ENCODE measurements around the gene NOTCH4.

Gene NOTCH4

DNA sequence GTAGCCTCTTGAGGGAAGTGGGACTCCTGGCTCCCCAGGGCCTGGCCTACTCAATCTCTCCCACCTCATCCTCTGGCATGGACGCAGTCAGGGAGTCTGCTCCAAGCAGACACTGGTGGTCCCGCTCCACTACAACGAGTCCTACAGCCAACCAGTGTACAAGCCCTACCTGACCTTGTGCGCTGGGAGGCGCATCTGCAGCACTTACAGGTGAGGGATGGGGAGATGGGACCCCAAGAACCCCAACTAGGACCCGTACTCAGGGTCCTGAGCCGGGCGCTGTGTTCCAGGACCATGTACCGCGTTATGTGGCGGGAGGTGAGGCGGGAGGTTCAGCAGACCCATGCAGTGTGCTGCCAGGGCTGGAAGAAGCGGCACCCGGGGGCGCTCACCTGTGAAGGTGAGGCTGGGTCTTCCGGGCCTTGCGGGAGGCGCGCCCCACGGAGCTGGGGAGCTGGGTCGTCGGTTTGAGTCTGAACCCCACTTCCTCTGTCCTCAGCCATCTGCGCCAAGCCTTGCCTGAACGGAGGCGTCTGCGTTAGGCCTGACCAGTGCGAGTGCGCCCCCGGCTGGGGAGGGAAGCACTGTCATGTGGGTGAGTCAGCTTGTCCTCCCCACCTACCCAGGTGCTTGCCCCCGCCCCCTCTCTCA lies 57.3 kb downstream of the NOTCH4 start:
- DNase-seq (ENCODE audit: low read depth in 2 of 2), result no peak

DNA sequence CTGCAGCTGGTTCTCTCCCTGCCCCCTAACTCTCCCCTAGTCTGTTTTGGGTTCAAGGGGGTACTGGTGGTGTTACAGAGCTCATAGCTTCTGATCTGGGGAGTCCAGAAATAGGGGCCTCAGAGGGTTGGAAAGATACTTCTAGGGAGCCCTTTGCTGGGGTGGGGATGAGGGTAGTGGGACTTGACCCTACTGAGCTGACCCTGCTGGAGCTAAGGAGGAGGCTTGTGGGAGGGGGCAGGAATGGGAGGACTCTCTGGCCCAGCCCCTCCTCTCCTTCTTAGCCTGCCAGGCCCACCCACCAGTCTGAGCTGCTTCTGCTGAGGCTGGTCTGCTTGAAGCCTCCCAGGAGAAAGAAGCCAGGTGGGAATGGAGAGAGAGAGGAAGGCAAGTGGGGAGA lies 59.6 kb downstream of the NOTCH4 start, which contains the start of gene EGFL8:
TSS of gene EGFL8 (plus strand) at position 301 of the 400 bp plus-strand sequence. CDS start 1,571 bp downstream, outside the sequence.
- no peak for DNase-seq (ENCODE audit: low read depth in 2 of 2)

DNA sequence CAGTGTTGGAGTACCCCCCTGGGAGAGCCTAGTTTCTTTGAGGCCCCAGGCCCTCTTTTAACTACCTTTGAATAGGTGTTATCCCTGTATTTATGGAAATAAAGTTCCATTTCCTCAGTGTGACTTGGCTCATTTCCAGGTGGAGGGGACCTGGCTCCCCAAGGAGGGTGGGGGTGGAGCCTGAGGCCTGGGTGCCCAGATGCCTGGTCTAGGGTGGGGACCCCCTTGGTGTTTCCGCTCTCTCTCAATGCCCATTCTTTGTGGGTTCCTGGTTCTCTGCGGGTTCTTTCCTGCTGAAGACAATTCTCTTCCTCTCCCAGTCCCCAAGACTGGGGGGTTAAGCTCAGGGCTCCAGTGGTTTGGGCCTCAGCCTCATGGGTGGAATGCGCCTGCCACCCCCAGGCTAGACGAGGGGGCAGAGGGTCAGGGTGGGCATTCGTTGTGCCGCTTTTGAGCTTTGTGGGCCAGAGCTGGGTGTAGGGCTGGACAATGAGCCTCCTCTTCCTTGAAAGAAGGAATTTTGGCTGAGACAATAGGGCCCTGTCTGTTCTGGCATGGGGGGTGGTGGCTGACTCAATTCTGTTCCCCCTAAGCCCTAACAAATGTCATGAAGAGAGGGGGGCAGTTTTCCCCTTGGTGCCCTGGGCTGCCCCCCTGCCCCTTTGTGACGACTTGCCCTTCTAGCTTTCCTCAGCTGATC lies 60.2 kb downstream of the NOTCH4 start:
- DNase-seq (ENCODE audit: low read depth in 2 of 2), result no peak

DNA sequence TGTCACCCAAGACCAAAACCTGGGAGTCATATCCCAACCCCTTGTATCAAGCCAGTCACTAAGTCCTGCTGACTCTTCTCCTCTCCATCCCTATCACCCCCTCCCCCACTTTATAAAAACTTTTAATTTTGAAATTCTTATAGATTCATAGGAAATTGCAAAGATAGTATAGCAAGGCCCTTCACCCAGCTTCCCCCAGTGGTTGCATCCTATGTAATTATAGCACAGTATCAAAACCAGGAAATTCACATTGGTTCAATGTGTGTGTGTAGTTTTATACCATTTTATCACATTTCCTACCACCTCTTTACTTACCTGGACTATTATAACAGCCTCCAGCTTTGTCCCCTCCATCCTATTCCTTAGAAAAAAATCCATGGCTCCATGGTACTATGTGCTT lies 65.8 kb downstream of the NOTCH4 start:
- DNase-seq (ENCODE audit: low read depth in 2 of 2), result no peak

DNA sequence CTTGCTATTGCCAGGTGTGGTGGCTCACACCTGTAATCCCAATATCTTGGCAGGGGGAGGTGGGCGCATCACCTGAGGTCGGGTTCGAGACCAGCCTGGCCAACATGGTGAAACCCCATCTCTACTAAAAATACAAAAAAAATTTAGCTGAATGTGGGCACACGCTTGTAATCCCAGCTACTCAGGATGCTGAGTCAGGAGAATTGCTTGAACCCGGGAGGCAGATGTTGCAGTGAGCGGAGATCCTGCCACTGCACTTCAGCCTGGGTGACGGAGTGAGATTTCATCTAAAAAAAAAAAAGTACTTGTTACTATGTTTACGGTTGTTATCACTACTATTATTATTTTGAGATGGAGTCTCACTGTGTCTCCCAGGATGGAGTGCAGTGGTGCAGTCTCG lies 67.0 kb downstream of the NOTCH4 start:
- no peak for DNase-seq (ENCODE audit: low read depth in 2 of 2)

DNA sequence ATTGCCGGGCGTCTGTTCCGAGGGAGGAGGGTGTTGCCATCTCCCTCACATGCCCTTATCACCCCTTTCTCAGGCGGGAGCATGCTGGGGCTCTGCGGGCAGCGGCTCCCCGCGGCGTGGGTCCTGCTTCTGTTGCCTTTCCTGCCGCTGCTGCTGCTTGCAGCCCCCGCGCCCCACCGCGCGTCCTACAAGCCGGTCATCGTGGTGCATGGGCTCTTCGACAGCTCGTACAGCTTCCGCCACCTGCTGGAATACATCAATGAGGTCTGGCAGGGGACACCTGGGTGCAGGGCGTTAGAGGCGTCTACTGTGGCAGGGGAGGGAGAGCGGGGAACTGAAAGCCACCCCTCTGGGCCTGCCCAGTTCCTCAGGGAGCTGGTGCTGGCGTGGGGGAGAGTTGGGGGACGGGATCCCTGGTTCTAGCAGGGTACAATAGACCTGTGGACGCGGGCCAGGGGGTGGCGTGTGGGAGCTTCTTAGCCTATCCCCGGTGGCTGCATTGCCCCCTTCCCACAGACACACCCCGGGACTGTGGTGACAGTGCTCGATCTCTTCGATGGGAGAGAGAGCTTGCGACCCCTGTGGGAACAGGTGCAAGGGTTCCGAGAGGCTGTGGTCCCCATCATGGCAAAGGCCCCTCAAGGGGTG lies 69.2 kb downstream of the NOTCH4 start:
- peak; percentile 25 to 45 for DNase-seq (ENCODE audit: low read depth in 2 of 2)

DNA sequence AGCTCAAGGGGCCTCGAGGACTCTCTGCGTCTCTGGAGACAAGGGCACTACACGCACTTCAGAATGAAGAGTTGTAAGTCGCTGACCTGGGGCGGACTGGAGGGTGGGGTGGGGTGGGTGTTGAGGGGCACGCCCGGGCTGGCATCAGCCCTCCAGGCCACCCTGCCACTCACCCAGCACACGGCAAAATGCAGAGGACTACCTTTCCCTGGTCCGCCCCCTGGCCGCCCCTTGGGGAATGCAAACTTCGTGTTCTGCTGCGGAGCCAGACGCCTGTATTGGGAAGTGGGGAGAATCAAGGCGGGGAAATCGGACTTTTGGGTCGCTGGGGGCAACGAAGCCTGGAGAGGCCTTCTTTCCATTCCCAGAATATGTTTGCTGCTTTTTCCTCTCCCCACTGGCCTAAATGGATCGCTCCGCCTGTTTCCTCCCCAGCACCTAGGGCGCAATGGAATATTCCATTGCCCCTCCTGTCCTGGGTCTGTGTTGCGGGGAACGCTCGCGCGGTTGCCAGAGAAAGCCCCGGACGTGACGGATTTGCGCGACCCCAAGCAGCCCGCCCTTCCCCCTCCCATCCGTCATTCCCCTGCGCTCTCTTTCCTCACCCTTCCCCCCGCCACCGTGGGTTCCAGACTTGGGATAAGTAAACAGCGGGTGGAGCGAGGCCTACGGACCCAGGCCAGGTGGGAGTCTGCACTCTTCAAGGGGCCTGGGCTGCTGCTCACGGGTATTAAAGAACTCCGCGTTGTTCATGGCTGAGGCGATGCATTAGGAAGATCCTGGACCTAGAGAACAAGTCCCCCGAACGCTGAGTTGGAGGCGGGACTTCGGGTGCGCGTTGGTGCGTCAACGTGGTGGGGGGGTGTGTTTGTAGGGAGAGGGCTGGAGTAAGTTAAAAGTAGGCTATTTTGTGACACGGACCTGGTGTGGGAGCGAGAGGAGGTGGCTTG lies 70.0 kb downstream of the NOTCH4 start, which contains the start of gene PPT2:
TSS of gene PPT2 (plus strand) at position 578 of the 950 bp plus-strand sequence. CDS start 454 bp downstream, outside the sequence.
- DNase-seq (ENCODE audit: low read depth in 2 of 2), result peak; percentile 65 to 67

DNA sequence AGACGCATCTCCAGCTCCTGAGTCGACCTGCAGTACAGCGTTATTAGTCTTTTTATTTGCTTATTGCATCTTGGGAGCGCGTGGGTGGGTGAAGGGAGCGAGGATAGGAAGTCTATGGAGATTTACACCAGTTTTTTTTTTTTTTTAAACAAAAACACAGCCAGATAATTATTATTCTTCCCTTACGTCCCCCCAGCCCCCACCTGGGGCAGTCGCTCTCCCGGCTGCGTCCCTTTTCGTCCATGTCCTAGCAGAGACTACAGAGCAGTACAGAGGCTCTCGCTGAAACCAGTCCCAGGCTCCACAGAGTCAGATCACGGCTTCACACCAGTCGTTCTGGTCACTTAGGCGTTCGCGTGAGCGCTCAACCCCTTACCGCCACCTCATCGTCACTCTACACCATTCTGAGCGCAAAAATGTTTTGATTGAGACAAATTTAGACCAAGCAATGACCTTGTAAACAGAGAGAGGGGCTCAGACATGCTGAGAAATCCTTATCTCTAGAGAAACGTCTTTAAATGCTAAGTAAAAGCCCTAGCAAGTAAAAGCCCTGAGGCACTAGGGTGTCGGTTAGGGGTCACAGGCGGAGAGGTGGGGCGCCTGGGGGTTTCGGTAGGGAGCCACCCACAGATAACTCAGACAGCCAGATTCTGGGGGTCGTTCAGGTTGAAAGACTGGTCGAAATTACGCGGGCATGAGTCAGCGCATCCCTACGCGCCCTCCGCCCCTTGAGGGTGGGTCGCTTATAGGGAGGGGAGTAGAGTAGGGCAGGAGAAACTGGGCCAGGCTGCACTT lies 70.9 kb downstream of the NOTCH4 start:
- DNase-seq (ENCODE audit: low read depth in 2 of 2), result no peak

DNA sequence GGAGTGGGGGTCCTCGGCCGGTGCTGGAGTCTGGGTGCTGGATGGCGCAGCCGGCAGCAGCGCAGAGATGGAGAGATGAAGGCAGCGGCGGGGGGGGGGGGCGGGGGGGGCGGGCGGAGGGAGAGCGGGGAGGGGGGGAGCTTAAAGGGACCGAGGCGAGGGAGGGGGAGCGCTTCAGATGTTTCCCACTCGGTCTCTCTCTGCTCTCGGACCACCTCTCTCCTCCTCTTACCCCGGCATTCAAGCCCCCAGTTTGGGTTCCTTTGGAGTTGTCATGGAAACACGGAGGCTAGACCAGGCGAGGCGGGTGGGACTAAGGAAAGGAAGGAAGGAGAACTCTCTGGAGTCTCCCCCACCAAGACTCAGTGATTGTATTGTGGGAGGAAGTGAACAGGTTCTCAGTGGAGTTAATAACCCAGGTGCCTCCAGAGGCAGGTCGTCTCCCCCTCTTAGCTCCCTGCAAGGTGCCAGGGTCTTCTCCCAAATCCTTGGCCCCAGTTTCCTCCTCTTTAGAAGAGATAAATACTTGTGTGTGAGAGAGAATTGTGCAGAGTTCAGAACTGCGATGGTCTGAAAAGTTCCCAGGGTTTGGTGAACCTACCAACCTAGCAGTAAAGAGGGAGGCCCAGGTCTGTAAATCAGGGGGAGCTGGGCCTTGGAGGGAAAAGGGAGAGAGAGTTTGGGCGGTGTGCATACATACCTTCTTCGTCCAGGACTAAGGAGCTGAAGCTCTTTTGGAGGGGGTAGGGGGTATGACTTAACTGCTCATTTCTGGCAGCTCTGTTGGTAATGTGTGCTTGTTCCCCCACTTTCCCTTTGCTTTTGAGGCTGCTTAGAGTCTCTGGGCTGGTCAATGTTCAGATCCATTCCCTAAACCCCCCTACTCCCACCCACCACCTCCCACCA lies 71.8 kb downstream of the NOTCH4 start, which contains the start of gene PRRT1:
TSS of gene PRRT1 (minus strand) at position 77 of the 906 bp plus-strand sequence. CDS start 112 bp downstream, outside the sequence.
- no peak for DNase-seq (ENCODE audit: low read depth in 2 of 2)

DNA sequence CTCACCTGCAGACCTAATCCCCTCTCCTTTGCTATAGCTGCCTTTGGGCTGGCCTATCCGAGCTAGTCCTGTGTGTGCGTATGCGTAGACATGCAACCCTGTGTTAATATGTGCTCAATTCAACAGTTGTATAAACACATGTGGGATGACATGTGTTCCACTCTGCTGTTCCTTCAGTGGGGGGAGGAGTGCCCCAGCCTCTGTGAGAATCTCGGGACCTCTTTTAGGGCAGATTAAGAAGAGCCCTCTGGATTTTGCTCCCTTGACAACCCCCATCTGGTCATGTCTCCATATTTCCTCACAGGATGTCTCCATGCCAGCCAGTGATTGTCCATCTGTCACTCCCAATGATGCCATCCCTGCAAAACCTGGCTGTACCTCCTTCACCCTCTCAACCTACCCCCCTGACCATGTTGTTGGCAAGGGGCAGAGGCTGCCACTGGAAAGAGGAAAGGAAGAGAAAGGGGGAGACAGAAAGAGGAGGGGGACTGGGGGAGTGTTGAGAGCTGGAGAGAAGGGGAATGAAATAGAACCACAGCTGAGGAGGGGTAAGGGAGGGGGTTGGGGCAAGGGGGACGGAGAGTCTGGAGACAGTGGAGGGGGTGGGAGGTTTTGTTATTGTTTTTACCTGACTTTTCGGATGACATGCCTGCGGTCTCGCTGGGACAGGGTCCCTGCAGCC lies 72.5 kb downstream of the NOTCH4 start:
- no peak for DNase-seq (ENCODE audit: low read depth in 2 of 2)

DNA sequence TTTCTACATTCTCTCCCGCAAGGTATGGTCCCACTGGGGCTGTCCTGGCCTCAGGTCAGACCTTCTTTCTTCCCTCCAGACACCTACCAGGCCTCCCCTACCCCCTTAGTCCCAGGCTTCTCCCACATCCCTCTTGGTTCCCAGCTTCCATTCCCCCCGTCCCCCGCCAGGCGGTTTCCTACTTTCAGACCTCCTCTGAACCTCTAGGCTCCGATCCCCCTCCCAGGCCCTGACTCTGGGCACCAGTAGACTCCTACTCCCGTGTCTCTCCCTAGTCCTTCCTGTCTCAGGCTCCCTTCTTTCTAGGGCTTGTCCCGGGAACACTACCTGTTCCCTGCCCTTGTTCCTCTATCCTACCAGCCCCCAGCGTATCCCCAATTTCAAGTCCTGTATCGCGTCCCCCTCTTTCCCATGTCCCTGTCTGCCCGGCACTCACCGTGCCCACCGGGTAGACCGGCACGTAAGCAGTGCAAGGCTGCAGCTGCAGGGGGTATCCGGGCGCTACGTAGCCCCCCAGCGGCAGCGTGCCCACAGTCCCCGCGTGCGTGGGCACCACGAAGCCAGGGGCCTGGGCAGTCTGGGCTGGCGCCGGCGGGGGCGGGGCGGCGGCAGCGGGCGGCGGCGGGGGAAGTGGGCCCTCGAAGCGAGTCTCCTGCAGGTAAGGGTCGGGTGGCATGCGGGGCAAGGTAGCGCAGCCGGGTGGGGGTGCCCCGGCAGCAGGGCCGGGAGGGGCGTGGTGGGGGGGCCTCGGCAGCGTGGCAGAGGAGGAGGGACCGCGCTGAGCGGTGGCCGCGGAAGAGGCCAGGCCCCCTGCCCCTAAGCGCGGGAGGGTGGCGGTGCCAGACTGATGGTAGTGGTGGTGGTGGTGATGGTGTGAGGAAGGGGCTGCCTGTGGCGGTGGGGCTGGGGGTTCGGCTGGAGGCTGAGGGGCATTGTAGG lies 73.7 kb downstream of the NOTCH4 start:
- DNase-seq (ENCODE audit: low read depth in 2 of 2), result no peak

DNA sequence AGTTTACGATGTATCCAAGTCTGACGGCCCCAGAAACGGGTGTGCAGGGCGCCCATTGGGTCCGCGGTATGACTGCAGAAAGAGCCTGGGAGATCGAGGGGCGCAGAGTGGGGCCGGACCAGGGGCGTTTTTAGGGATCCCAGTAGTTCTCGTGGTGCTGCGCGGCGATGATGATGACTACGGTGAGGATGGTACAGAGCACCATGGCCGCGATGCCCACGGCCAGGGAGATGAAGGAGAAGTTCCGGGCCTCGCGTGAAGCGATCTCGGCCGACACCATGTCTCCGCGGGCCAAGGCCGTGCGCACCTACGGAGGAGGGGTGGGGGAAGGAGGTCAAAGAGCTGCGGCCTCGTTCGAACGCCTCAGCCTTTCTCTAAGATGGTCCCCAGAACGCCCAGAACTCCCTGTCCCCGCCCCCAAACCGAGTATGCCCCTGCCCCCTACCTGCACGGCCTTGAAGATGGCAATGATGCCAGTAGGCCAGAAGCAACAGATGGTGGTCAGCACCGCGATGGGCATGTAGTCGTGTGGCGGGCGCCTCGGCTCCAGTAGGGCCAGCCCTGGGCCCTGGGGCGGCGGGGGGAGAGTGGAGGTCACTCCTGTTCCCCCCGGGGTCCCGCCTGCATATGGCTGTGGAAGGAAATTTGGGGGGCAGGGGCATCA lies 74.6 kb downstream of the NOTCH4 start:
- no peak for DNase-seq (ENCODE audit: low read depth in 2 of 2)

DNA sequence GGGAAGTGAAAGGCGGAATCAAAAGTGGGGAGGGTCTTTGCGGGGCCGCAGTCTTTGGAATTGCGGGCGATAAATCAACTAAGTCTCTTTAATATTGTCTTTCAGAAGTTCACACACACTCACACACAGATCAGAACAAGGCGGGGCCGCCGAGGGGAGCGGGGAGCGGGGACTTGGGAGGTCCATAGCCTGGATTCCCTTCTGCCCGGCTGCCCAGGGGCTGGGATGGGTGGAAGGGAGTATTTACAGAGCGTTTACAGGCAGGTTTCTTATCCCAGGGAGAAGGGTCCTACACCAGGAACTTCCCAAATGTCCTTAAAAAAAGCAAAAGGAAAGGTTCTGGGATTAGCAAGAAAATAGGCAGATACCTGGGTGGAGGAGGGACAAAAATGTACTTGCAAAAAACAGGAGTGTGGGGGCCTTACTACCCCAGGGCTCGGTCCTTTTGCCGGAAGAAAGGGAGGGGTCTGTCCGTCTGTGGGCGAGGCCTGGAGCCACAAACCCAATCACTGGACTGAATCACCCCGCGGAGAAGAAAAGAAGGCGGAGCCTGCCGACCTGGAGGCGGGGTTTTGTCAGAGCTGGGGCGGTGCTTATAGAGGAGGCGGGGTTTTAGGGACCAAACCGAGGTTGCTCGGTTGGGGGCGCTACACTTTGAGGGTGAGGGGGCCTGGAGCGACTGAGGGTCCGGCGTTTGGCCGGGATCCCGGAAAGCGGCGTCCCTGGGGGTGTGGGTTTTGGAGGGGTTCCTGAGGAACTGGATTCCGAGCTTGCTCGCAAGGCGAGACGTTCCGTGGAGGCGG lies 75.4 kb downstream of the NOTCH4 start:
- peak; percentile 49 to 74 for DNase-seq (ENCODE audit: low read depth in 2 of 2)

DNA sequence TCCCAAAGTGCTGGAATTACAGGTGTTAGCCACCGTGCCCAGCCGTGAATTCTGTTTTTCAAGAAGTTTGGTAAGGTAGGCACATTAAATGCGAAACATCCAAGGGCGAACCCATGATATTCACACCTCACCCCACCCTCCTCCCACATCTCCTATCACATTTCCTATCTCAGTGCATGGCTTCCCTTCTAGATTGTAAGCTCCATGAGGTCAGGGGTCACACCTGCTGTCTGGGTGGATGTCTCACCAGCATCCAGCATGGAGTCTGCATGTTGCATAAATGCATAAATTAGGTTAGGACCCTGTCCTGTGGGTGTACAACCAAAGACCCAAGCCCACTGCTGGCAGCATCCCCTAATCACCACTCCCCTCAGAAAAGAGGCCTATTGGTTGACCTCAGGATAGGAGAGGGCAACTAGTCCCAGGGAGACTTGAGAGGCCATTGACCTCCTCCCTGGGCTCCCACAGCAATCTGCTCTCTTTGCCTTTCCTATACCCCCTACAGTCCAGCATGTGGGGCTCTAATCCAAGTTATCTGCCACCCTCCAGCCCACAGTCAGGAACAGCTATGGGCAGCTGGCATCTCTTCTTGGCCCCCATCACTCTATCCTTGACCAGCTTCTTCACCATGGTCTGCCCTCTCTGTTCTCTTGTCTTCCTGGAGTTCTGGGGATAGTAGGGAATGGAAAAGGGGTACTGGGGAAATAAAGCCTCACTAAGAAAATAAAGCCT lies 76.3 kb downstream of the NOTCH4 start:
- no peak for DNase-seq (ENCODE audit: low read depth in 2 of 2)

DNA sequence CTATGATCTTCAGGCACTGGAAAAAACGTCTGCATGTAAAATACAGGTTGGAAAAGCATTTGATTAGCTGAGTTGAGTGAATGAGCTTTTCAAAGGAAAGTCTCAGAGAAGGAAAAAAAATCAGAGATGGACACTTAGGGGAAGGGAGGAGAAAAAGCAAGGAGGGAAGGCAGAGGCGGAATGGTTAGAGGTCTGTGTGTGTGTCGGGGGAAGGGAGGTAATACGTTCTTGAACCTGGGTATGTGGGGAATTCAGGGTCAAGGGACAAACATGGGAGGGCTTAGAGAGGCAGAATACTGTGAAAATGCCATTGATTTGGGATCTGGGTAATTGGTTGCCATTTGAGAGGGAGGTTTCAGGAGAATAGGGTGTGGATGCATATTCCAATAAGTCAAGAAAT lies 77.2 kb downstream of the NOTCH4 start:
- no peak for DNase-seq (ENCODE audit: low read depth in 2 of 2)

DNA sequence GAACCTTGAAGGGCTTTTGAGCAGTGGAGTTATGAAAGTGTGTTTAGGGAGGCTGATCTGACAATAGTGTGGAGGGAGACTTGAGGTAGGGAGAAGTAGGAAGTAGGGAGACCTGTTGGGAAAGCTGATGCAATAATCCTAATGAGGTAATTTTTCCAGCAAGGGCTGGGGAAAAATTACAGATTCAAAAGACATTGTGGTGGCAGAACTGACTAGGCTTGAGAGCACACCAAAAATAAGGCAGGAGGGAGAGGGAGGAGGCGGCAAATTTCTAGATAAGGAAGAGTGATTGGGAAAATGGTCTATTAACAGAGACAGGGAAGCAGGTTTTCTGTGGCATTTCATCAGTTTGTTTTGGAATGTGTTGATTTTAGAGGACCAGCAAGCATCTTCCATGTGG lies 77.6 kb downstream of the NOTCH4 start:
- no peak for DNase-seq (ENCODE audit: low read depth in 2 of 2)
